Kidney epithelial cell (primary cell): ENCODE measurements around the gene EIF3M. TPM values are rescaled to one million over a fixed set of nuclear protein-coding genes. Genes with fewer than 3 reads are reported as not detected.
A peak's percentile ranks its signal among the peaks of the same experiment; 100 is the strongest.

Experiments
- DNase-seq: peaks from one replicate; pipeline ENCODE4 v3.0.0-alpha.2; 2010; ENCODE audit warnings: low read depth
- H3K27me3 ChIP-seq: 2 replicates; pipeline ENCODE4 v1.6.0; 2011; ENCODE audit warnings: low read length; ENCODE audit not compliant: control insufficient read depth, insufficient read depth
- H3K36me3 ChIP-seq: 2 replicates; pipeline ENCODE4 v1.5.1; 2011; ENCODE audit warnings: low read length; ENCODE audit not compliant: control insufficient read depth, insufficient read depth
- H3K4me3 ChIP-seq: 2 replicates; pipeline ENCODE4 v1.5.1; 2011; ENCODE audit warnings: low read depth, mild to moderate bottlenecking, control low read depth, low read length
- CTCF ChIP-seq: IDR thresholded peaks from 2 replicates; pipeline ENCODE4 v1.5.1; 2011; ENCODE audit warnings: mild to moderate bottlenecking, moderate library complexity, low read length, control low read depth, inconsistent platforms; ENCODE audit not compliant: insufficient read depth, poor library complexity, severe bottlenecking
- total RNA-seq: library from RNA; depleted of rRNA; stranded (reverse); fragments of >200 nt; gene quantifications from 2 replicates; pipeline ENCODE4 v1.2.3, GENCODE V29; 2015

EIF3M gene
- total RNA-seq, 1 donor from 2014 or later = 759 TPM

GRCh38 chr11:32555895-32556294 lies 27.7 kb upstream of the EIF3M start:
- Histone ChIP-seq H3K27me3 (no peaks in the 10 kb centered on the region), H3K4me3 (no peak overlapping the region), H3K36me3 (no peaks in the 10 kb centered on the region)
- DNase-seq = no peak
- no peak for TF ChIP-seq CTCF

- Histone ChIP-seq H3K4me3 (no peak overlapping the region), H3K27me3 (no peaks in the 10 kb centered on the region), H3K36me3 (no peaks in the 10 kb centered on the region)
- TF ChIP-seq CTCF = no peak
- no peak for DNase-seq
Observed at GRCh38 chr11:32561835-32562234, 21.8 kb upstream of the EIF3M start.

GRCh38 chr11:32562839-32563599 lies 20.6 kb upstream of the EIF3M start:
- H3K4me3 ChIP-seq = no peak overlapping the region
- TF ChIP-seq CTCF = no peak
- peak; percentile 78 for DNase-seq

GRCh38 chr11:32563600-32563959 lies 20.1 kb upstream of the EIF3M start:
- Histone ChIP-seq H3K4me3 (no peak overlapping the region), H3K27me3 (no peaks in the 10 kb centered on the region), H3K36me3 (no peaks in the 10 kb centered on the region)
- DNase-seq = no peak
- no peak for TF ChIP-seq CTCF

More at GRCh38 chr11:32562839-32563599, 20.6 kb upstream of the EIF3M start:
- Histone ChIP-seq H3K36me3 (no peaks in the 10 kb centered on the region), H3K27me3 (no peaks in the 10 kb centered on the region)

GRCh38 chr11:32566517-32566916 lies 17.1 kb upstream of the EIF3M start:
- Histone ChIP-seq H3K4me3 (no peak overlapping the region), H3K36me3 (no peaks in the 10 kb centered on the region), H3K27me3 (no peaks in the 10 kb centered on the region)
- TF ChIP-seq CTCF = no peak
- DNase-seq = no peak

- H3K36me3 ChIP-seq = no peaks in the 10 kb centered on the region
- DNase-seq = no peak
- no peaks in the 10 kb centered on the region for H3K27me3 ChIP-seq
- no peak for TF ChIP-seq CTCF
- H3K4me3 ChIP-seq = no peak overlapping the region
Observed at GRCh38 chr11:32567154-32567553, 16.5 kb upstream of the EIF3M start.
